NCI-H2081 treated with DMSO at 0.1 percent for 48 hours (cell line): Measurements from ENCODE around the gene PRDX5.

Experiments used
- DNase-seq: peaks from one replicate; lab custom pipeline; 2025; lab: John Stamatoyannopoulos, UW

The PRDX5 gene

DNA sequence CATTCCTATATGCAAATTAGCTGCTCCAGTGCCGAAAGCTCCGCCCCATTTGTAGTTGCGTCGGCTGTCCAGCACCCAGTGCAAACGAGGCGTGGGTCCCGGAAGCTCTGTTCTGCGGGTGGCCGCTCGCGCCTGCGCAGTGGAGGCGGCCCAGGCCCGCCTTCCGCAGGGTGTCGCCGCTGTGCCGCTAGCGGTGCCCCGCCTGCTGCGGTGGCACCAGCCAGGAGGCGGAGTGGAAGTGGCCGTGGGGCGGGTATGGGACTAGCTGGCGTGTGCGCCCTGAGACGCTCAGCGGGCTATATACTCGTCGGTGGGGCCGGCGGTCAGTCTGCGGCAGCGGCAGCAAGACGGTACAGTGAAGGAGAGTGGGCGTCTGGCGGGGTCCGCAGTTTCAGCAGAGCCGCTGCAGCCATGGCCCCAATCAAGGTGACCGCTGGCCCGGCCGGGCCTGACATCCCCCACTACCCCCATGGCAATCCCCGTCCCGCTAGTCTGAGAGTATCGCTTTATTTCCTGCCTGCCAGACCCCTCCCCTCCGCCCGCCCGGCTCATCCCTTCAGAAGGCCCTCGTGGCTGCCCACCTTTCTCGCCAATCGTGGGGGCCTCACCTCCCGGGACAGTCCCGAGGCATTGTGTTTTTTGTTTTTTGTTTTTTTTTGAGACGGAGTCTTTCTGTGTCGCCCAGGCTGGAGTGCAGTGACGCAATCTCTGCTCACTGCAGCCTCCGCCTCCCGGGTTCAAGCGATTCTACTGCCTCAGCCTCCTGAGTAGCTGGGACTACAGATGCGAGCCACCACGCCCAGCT is at the start of gene PRDX5:
Gene PRDX5 (plus strand): TSS at position 161 of the 805 bp plus-strand sequence. CDS start 95 bp downstream, at position 256.
- peak; percentile 70 for DNase-seq

DNA sequence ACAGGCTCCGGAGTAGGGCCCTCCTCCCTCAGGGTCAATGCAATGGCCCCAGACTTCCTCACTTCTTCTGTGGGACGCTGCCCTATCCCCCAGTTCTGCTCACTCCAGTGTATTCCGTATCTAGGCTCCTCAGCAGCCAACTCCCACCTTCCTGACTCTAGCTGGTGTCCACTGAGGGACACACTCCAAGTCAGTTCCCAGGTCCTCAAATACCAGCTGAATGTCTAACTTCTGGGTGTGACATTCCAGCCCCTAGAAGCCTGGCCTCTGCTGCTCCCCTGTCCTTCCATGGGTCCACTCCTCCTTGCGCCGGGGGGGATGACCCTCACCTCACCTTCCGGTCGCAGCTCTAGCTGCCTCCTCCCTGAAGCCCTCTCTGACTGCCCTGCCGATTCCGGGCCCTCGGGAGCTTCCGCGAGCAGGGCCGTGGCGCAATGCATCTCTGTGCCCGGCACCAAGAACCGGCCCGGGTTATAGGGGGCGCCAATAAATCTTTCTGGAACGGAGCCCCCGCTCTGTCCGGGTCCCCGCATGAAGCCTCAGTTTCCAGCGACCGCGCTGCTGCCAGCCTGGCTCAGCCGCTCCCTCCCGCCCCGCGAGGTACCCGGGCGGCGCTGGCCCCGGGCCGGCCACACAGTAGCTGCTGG is 48.9 kb upstream of the PRDX5 start:
- DNase-seq = no peak

DNA sequence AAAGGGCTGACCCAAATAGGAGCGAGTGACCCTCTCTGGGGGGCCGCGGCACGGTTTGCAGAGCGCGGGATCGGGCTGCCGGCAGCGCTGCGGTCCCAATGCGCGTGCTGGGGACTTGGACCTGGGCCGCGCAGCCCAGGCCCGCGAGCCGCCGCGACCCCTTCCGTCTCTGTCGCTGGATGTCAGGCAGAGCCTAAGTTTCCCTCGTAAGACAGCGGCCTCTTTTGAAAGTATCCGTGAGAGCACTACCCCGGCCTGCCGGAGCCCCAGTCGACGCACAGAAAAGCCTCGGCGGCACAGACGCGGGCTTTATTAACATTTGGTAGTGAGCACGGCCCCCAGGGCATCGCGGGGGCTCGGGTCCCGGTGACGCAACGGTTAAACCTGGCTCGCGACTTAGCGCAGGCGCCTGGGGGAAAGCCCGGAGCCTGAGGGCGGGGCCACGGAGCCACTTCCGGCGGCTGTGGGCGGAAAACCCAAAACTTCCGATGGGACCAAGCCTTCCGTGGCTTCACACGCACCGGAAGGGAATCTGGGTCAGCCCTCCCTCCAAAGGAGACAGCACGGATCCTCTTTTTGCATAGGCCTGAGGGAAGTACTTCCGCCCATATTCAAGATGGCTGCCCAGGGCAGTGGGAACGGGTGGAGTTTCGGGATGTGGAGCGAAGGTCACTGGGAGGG is 48.2 kb upstream of the PRDX5 start:
- peak; percentile 94 for DNase-seq

DNA sequence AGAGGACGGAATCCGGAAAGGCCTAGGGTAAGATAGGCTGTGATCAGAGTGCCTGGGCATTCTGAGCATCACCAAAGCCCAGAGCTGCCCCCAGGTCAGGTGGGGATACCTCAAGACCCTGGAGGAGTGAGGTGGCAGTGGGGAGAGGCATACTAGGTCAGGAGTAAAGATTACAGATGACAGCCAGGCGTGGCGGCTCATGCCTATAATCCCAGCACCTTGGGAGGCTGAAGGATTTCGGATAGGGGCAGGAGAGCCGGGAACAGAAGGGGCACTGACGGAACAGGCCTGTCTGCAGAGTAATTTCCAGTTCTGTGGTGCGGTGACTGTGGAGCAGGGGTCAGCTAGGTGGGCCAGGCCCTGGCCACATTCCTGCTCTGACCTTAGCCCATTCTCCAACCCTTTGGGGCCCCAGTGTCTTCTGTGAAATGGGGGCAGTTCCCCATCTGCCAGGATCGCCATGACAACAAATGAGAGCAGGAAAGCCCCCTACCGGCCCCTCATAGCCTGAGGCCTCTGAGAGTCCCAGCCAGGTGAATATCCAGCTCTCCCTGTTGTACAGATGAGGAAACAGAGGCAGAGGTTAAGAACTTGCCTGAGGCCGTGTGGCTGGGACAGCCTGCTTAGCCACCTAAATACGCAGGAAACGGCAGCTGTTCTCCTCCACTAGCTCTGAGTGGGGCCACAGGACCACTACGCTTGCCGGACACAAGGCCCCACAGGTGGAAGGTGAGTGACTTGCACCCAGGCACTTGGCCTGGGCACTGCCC is 42.7 kb upstream of the PRDX5 start:
- DNase-seq = no peak

DNA sequence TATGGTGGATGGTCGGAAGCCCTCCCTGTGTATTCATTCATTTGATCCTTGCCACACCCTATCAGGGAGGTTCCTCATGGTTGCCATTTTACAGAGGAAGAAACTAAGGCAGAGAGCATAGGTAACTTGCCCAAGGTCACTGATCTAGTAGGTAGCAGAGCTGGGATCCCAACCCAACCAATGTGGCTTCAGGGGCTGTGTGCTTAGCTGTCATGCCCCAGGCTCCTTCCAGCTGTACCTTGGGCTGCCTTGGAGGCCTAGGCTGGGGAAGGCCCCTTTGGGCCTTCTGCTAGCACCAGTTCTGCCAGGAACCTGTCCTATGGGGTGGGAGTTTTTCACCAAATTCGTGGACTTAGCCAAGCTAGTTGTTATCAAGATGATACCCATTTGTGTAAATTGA is 42.1 kb upstream of the PRDX5 start:
- DNase-seq = no peak

DNA sequence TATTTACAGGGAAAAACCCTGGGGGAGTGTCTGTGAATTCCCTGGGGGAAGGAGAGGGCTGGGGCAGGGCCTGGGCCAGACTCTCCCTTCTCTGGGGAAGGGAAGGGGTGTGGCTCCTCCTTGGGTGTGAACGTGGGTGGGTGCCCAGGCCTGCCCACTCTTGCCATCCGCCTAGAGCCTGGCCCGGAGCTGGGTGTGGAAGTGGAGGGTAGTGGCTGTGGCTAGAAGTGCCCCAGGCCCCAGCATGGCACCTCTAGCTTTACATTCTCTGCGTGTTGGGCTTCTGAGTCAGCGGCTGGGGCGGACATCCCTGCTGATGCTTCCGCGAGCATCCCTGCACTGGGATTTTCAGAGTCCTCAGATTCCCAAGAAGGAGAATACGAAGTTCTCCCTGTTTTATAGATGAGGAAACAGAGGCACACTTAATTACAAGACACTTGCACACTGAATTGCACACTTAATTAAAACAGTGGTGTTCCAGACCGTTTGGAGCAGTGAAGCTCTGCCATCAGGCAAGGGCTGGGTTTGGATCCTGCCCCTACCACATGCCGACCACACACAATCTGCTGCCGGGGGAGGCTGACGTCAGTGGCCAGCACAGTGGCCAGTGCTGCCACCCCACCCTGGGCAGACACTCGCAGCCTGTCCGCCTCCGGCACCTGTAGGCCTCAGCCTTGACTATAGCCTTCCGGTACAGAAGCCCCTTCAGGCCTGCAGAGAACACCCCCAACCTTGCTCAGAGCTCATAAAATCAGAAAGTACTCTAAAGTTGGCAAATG is 41.1 kb upstream of the PRDX5 start:
- DNase-seq = no peak

DNA sequence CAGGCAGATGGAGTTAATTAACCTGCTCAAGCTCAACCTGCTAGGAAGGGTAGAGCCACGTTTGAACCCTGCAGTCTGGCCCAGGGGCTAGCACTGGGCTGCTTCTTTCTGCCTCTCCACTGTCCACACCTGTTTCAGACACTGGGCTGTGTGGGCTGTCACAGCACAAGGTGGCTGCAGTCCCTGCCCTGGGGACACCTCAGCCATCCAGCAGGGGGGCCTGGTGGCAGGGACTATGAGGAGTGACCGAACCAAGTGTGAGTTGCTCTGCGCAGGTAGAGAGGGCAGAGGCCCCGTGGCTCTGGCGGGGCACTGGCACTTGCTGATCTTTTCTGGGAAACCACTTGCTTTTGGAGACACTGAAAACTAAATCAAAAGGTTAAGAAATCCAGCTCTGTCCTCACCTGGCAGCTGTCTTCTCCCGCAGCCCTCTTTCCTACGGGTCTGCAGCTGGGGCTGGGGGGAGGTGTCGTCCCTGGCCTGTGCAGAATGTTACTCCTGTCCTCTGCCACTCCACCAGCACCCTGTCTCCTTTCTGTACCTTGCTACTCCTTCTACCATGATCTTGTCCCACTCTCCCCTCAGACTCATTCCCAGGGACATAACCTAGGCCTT is 39.2 kb upstream of the PRDX5 start:
- no peak for DNase-seq

DNA sequence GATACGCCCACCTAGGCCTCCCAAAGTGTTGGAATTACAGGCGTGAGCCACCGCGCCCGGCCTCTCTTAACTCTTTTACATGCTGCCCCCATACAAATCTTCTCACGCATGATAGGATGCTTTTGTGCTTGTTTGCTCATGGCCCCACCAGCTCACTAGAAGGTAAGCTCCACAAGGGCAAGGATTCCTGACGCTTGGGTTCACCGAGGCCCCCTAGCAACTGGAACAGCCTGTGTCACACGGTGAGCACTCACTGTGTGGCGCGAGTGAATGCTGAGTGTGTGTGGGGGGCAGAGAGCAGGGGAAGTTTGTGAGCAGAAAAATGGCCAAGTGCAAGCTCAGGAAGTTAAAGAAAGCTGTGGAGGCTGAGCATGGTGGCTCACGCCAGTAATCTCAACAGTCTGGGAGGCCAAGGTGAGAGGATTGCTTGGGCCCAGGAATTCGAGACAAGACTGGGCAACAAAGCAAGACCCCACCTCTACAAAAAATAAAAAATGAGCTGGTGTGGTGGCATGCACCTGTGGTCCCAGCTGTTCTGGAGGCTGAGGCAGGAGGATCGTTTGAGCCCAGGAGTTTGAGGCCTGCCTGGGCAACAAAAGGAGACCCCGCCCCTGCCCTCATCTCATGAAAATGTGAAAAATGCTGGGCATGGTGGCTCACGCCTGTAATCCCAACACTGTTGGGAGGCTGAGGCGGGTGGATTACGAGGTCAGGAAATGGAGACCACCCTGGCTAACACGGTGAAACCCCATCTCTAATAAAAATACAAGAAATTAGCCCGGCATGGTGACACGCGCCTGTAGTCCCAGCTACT is 35.8 kb upstream of the PRDX5 start:
- DNase-seq = no peak

DNA sequence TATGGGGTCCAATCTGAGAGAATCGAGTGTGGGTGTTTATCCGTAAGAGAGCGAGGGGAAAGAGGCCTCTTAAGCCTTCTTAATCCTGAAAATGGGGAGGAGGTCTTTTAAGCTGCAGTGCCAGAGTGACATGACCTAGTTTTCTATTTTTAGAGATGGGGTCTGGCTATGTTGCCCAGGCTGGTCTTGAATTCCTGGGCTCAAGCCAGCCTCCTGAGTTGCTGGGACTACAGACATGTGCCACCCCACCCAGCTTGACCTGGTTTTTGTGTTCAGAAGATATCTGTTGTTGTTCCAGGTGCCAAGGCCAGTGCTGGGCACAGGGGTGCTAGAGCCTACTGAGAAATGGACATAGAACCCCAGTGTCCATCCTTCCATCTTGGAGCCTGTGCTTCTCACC is 34.8 kb upstream of the PRDX5 start:
- no peak for DNase-seq

DNA sequence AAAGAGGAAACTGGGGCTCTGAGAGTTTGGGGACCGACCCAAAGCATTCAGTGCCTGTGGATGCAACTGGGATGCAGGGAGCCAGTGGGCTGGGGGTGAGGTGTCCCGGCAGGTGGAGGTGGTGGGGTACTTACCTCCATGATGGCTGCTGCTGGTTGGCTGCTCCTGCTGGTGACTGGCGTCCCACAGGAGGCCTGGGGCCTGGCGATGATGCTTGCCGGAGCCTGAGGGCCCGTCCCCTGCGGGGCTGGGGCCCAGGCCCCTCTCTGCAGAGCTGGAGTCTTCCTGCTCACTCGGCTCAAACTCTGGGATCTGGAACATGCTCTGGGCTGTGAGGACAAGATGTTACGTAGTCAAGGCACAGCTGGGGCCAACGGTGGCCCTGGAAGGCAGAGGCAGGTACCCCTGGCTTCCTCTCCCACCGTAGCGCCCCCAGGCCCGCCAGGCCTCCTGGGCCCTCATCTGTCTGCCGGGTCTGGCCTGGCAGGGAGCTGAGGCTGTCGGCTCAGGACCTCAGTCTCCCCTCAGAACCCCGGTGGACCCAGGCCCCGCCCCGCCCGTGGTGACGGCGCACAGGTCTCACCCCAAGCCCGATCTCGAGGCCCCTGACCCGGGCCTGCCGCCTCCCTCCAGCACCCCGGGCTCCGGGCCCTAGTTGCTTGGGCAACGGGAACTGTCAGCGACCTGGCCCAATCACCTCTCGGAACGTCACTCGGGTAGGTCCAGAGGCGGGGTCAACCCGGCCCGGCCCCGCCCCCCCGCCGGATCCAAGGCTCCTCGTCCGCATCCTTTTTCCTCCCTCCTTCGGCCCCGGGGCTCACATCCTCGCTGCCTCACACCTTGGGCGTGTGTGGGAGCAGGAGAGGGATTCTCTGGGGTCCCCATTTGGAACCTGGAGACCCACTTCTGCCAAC is 33.6 kb upstream of the PRDX5 start, which contains the start of gene BAD:
Gene BAD (minus strand): TSS at position 618 of the 914 bp plus-strand sequence. CDS start 297 bp downstream, at position 321.
- peak; percentile 61 for DNase-seq

DNA sequence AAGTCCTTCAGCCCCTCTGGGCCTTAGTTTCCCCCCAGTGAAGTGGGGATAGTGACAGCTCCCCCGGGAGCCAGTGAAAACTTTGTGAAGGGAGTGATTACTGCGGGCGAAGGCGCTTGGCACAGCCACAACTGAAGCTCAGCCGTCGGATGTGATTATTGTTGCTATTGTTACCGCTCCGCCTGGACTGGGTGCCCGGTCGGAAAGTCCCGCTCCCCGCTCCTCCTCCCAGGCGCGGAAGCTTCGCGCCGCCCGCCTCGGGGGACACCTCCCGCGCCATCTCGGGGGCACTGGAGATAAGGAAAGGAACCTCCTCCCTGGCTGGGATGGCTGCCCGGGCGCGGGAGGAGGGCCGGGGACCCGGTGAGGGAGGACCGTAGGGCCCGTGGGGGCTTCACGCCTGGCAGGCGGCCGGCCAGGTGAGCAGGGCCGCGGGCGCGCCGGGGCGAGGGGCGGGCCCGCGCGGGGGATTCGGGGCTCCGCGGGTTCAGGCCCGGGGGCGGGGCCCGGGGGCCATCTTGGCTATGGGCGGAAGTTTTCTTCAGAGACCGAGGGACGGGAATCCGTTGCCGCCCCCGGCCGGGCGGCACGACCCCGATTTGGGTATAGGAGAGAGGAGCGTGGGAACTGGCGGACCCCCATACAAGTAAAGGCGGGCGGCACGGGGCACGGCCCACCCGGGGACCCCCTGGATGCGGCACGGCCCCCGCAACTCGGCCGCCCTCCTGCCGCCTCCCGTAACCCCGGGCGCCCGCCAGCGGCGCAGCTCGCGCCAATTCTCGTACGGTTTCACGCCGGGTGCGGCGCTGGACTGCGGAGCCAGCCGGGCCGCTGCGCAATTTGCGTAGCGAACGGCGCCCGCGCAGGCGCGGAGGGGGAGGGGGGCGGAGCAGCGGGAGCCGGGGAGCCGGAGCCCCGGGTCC is 32.7 kb upstream of the PRDX5 start, which contains the start of gene GPR137:
Gene GPR137 (plus strand): TSS at position 887 of the 923 bp plus-strand sequence. CDS start 677 bp downstream, outside the sequence.
- no peak for DNase-seq

DNA sequence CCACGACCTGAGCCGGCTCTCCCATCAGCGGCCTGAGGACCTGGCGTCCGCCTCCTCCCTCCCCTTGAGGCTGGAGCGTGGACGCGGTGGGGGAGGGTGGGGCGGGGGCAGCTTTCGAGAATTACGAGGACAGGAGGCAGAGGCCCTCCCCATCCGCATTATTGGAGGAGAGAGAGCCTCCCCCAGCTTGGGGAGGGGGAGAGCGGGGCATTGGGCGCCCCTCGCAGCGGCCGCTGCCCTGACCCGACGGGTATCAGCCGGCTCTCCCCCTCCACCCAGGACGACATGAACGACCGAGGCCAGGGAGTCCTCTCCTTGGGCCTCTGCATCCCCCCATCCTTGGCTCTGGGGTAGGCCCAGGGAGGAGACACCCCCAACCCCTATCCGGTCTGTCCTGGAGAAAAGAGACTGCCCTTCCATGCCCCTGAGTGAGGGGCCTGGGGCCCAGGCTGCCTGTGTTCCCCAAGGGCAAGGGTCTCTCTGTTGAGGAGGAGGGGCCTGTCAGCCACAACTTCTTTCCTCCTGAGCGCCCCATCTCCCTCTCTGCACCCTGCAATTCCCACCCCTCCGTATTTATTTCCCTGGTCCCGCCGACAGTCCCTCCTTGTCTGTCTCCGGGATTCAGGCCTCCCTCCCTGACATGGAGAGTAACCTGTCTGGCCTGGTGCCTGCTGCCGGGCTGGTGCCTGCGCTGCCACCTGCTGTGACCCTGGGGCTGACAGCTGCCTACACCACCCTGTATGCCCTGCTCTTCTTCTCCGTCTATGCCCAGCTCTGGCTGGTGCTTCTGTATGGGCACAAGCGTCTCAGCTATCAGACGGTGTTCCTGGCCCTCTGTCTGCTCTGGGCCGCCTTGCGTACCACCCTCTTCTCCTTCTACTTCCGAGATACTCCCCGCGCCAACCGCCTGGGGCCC is 31.8 kb upstream of the PRDX5 start:
- DNase-seq = no peak

DNA sequence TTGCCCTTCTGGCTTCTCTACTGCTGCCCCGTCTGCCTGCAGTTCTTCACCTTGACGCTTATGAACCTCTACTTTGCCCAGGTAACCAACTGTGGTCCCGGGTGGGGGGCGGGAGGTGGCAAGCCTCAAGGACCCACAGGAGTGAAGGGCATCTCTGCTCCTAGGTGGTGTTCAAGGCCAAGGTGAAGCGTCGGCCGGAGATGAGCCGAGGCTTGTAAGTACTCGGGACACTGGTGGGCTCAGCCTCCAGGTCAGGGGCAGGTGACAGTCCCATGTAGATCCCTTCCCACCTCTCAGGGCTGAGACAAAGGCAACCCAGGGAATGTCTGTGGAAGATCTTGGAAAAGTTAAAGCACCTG is 31.1 kb upstream of the PRDX5 start:
- DNase-seq = no peak

DNA sequence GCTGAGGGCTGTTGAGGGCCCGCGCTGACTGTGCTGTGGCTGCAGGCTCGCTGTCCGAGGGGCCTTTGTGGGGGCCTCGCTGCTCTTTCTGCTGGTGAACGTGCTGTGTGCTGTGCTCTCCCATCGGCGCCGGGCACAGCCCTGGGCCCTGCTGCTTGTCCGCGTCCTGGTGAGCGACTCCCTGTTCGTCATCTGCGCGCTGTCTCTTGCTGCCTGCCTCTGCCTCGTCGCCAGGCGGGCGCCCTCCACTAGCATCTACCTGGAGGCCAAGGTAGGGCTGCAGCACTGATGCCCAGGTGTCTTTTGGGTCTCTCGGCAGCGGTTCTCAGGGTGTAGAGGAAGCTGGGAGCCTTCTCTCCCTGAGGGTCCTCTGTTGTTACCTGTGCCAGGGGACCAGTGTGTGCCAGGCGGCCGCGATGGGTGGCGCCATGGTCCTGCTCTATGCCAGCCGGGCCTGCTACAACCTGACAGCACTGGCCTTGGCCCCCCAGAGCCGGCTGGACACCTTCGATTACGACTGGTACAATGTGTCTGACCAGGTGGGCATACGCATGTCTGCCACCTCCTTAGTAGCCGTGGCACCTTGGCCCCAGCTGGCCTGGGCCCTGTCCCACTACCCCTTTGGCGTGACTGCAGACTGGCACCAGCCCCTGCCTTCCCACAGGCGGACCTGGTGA is 30.1 kb upstream of the PRDX5 start:
- no peak for DNase-seq

DNA sequence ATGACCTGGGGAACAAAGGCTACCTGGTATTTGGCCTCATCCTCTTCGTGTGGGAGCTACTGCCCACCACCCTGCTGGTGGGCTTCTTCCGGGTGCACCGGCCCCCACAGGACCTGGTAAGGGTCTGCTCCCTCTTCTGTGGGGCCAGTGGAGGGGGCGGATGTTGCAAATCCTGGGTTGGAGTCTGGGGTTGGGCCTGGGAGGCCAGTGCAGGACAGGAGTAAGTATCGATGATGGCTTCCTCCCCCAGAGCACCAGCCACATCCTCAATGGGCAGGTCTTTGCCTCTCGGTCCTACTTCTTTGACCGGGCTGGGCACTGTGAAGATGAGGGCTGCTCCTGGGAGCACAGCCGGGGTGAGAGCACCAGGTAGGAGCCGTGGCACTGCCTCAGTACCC is 29.6 kb upstream of the PRDX5 start:
- DNase-seq = no peak

DNA sequence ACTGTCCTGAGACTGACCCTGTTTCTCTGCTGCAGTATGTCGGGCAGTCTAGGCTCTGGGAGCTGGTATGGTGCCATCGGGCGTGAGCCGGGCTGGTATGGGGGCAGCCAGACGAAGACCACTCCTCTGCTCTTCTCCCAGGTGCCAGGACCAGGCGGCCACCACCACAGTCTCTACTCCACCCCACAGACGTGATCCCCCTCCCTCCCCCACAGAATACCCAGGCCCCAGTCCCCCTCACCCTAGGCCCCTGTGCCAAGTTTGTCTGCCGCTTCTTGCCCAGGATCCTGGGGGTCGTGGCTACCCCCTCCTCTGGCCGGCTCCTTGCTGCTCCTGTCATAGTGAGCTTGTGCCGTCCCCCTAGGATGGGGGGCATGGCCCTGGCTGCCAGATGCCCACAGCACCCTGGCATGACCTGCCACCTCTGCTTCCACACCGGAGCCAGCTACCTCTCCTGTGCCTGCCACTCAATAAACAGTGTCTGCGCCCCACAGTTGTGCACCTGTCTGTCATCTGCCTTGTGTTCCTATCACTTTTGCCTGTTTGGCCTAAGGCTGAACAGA is 28.8 kb upstream of the PRDX5 start:
- no peak for DNase-seq
